T-helper 2 cell treated with Interferon-gamma antibody and Interleukin-4, amounts not matched to agents 5 μg/mL and 100 μg/mL, for 36 hours (primary cell): ENCODE data around the gene SLC6A9.

ENCODE experiments used
- DNase-seq: peaks from one replicate; pipeline ENCODE4 v3.0.0; 2021; ENCODE audit warnings: low spot score
- H3K27ac Mint-ChIP-seq: one replicate; pipeline ENCODE4 v1.8.0; 2021; ENCODE audit warnings: mild to moderate bottlenecking, mixed read lengths
- H3K27me3 Mint-ChIP-seq: one replicate; pipeline ENCODE4 v1.8.0; 2021; ENCODE audit warnings: low read depth, mixed read lengths
- H3K36me3 Mint-ChIP-seq: one replicate; pipeline ENCODE4 v1.8.0; 2021; ENCODE audit warnings: low read depth, mixed read lengths
- H3K4me1 Mint-ChIP-seq: one replicate; pipeline ENCODE4 v1.8.0; 2021; ENCODE audit warnings: low read depth, mixed read lengths
- H3K4me3 Mint-ChIP-seq: one replicate; pipeline ENCODE4 v1.8.0; 2022; ENCODE audit warnings: mild to moderate bottlenecking, moderate library complexity, mixed read lengths
- H3K9me3 Mint-ChIP-seq: one replicate; pipeline ENCODE4 v1.8.0; 2021; ENCODE audit warnings: mixed read lengths

Gene SLC6A9

DNA sequence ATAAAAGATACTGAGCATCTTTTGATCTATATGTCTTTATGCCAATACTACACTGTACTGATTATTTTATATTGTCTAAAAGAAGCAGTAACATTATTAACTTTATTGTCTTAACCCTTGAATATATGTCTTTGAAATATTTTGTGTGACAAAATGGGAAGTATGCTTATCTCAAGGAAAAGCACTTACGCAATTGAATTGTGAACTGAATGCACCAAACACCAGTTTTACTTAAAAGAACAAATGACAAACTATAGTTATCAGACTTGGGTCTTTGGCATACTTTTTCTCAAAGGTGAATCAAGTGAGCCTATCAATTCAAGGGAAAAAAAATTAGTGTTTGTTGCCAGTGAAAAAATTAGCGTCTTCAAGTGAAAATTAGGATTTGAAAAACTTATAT lies 9.2 kb upstream of the SLC6A9 start:
- Mint-ChIP-seq H3K4me3 (no peak overlapping the region), H3K27me3 (peaks cover 7% of the 10 kb centered on the region), H3K9me3 (no peaks in the 10 kb centered on the region), H3K27ac (no peak overlapping the region), H3K4me1 (peaks cover 4% of the 10 kb centered on the region), H3K36me3 (no peaks in the 10 kb centered on the region)
- no peak for DNase-seq

DNA sequence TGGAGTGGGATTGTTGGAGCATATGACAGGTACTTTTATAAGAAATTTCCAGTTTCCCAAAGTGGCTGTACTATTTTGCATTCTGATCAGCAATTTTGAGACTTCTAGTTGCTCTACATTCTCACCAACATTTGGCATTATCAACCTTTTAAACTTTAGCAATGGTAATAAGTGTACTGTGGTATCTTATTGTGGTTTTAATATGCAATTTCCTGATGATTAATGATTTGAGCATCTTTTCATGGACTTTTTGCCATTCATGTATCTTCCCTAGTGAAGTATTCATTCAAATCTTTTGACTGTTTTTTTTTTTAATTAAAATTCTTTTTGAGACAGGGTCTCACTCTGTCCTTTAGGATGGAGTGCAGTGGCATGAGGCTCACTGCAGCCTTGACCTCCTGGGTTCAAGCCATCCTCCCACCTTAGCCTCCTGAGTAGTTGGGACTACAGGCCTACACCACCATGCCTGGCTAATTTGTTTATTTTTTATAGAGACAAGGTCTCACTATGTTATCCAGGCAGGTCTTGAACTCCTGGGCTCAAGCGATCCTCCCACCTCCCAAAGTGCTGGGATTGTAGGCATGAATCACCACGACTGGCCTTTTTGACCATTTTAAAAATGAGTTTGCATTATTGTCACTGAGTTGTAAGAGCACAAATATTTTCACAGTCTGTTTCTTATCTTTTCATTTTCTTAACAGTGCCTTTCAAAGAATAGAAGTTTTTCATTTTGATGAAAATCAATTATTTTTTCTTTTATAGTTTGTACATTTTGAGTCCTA lies 7.8 kb upstream of the SLC6A9 start:
- peaks cover 7% of the 10 kb centered on the region for H3K27me3 Mint-ChIP-seq
- H3K4me1 Mint-ChIP-seq = peaks cover 4% of the 10 kb centered on the region
- no peak overlapping the region for H3K4me3 Mint-ChIP-seq
- no peak overlapping the region for H3K27ac Mint-ChIP-seq
- no peaks in the 10 kb centered on the region for H3K36me3 Mint-ChIP-seq
- no peak for DNase-seq
- no peaks in the 10 kb centered on the region for H3K9me3 Mint-ChIP-seq

DNA sequence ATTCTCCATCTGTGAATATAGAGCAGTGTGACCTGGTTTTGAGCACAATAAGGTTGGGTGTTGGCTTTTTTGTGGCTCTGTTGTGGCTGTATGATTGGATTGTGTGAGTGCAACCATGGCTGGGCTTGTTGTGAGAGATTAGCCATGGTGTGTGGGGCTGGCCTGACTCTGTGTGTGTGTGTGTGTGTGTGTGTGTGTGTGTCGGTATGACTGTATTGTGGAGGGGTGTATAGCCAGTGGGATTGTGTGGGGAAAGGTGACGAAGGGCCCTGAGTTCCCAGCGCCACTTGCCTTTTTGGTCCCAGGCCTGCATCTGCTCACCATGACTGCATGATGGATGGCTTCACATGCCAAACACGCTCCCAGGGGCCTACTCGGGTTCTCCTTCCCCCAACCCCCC lies 5.9 kb upstream of the SLC6A9 start:
- peaks cover 12% of the 10 kb centered on the region for H3K4me1 Mint-ChIP-seq
- H3K27me3 Mint-ChIP-seq = peaks cover 7% of the 10 kb centered on the region
- no peaks in the 10 kb centered on the region for H3K36me3 Mint-ChIP-seq
- no peak overlapping the region for H3K27ac Mint-ChIP-seq
- no peak for DNase-seq
- no peaks in the 10 kb centered on the region for H3K9me3 Mint-ChIP-seq
- H3K4me3 Mint-ChIP-seq = no peak overlapping the region

DNA sequence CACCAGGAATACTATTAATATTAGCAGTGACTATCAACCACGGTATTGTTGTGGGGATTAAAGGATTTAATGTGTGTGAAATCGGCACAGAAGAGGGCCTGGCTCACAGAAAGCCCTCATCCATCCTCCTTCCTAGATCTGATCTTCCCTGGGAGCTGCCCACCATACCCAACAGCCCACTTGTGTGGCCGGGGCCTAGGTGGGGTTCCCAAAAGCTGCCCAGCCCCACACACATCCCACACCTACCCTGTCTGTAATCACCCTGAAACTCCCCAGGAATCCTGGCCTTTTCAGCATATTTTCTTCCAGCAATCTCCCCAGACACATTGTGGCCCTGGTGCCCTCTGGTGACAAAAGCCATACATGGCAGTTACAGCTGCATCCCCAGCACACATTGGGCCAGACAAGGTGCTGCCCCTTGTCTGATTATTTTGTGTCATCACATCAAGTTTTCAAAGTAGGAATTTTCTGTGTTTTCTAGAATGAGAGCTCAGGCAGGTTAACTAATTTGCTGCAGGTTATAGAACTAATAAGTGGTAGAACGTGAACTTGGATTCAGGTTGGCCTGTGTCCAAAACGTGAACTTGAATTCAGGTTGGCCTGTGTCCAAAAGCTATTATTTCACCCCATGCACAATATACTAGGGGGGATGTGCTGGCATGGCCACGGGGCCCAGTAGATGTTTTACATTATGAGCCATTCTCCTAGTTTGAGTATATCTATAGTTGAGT lies 5.3 kb upstream of the SLC6A9 start:
- no peaks in the 10 kb centered on the region for H3K9me3 Mint-ChIP-seq
- no peak overlapping the region for H3K27ac Mint-ChIP-seq
- no peak overlapping the region for H3K4me3 Mint-ChIP-seq
- peaks cover 15% of the 10 kb centered on the region for H3K4me1 Mint-ChIP-seq
- H3K27me3 Mint-ChIP-seq = peaks cover 7% of the 10 kb centered on the region
- no peaks in the 10 kb centered on the region for H3K36me3 Mint-ChIP-seq
- DNase-seq = peak; percentile 54

DNA sequence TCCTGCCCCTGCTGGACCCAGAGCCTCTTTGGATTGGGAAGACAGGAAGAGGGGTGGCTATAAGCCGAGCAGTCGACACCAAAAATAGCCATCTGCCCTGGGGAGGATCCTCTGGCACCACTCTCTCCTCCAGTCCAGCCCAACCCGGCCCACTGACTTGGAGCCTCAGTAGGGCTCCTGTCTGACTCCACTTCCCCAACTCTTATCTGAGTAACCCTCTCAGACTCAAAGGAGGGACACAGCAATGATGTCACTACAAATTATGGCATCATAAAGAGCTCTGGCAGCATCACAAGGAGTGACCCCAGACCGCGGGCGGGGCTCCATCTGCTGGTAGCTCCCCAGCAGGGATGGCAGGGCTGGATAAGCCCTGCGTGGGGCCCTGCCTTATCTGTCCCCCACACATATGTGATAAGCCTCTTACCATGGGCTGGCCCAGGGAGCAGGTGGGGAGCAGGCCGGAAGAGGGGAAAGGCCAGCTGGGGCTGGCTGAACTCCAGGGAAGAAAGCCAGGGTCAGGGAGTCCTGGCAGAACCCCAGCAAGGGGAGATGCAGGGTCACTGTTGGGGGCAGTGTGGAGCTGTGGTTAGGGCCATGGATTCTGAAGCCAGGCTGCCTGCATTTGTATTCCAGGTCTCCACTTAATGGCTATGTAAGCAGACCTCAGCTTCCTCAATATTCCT lies 4.6 kb upstream of the SLC6A9 start:
- Mint-ChIP-seq H3K27me3 (peaks cover 5% of the 10 kb centered on the region), H3K4me1 (peaks cover 17% of the 10 kb centered on the region), H3K9me3 (no peaks in the 10 kb centered on the region), H3K27ac (no peak overlapping the region), H3K4me3 (no peak overlapping the region), H3K36me3 (no peaks in the 10 kb centered on the region)
- DNase-seq = no peak

DNA sequence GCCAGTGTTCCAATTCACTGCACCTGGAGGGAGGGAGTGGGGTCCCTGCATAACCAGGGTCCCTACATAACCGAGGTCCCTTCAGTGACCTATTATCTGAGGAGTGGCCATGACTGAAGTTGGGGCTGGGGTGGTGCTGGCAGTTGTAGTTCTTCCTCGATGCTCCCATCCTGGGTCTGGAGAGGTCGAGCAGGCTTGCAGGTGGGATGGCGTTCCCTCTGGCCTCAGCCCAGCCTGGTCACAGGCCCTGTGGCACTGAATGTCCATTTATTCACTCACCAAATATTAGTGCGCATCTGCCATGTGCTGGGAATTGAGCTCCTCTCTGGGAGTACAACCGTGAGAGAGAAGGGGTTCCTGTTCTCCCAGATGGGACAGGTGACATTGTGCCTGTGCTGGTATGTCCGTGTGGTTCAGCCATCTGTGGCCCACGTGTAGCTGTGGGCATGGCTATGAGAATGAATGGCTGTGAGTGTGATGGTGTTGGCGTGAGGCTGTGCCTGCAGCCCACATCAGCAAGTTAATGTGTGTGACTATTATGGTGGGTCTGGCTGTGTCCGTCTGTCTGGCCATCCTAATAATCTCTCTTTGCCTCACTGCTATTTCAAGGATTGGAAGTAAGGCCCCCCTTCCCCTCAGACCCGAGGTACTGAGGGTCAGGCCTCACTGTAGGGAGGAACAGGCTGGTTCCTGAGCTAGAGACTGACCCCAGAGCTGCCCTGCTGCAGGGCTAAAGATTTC lies 3.9 kb upstream of the SLC6A9 start:
- Mint-ChIP-seq H3K36me3 (no peaks in the 10 kb centered on the region), H3K9me3 (no peaks in the 10 kb centered on the region), H3K4me3 (no peak overlapping the region), H3K4me1 (peaks cover 17% of the 10 kb centered on the region), H3K27me3 (peaks cover 2% of the 10 kb centered on the region), H3K27ac (no peak overlapping the region)
- no peak for DNase-seq

DNA sequence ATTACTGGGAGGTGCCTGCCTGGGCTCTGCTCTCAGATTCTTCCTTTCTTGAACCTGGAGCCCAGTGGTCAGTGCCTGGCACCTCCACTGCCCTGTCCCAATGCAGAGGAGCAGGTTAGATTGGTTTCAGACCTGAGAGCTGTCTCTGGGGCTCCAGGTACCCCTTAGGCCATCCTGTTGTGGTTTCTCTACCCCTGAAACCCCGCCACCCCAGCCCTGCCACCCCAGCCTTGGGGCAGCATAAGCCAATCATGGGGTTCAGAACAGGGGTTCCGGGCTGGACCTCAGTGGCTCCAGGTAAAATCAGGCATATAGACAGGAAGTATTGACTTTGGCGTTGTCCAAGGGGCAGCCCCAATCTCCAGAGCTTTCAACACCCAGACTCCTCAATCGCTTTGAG lies 3.2 kb upstream of the SLC6A9 start:
- no peaks in the 10 kb centered on the region for H3K27me3 Mint-ChIP-seq
- peaks cover 21% of the 10 kb centered on the region for H3K4me1 Mint-ChIP-seq
- no peaks in the 10 kb centered on the region for H3K9me3 Mint-ChIP-seq
- no peak overlapping the region for H3K27ac Mint-ChIP-seq
- no peaks in the 10 kb centered on the region for H3K36me3 Mint-ChIP-seq
- no peak for DNase-seq
- H3K4me3 Mint-ChIP-seq = no peak overlapping the region

GRCh38 chr1:44033756-44034155 lies 2.5 kb upstream of the SLC6A9 start:
- no peaks in the 10 kb centered on the region for H3K27me3 Mint-ChIP-seq
- no peaks in the 10 kb centered on the region for H3K9me3 Mint-ChIP-seq
- DNase-seq = no peak
- peaks cover 27% of the 10 kb centered on the region for H3K4me1 Mint-ChIP-seq
- no peak overlapping the region for H3K4me3 Mint-ChIP-seq
- no peaks in the 10 kb centered on the region for H3K36me3 Mint-ChIP-seq
- no peak overlapping the region for H3K27ac Mint-ChIP-seq

- no peak overlapping the region for H3K27ac Mint-ChIP-seq
These were observed 1.8 kb upstream of the SLC6A9 start for GRCh38 chr1:44033041-44033575.

DNA sequence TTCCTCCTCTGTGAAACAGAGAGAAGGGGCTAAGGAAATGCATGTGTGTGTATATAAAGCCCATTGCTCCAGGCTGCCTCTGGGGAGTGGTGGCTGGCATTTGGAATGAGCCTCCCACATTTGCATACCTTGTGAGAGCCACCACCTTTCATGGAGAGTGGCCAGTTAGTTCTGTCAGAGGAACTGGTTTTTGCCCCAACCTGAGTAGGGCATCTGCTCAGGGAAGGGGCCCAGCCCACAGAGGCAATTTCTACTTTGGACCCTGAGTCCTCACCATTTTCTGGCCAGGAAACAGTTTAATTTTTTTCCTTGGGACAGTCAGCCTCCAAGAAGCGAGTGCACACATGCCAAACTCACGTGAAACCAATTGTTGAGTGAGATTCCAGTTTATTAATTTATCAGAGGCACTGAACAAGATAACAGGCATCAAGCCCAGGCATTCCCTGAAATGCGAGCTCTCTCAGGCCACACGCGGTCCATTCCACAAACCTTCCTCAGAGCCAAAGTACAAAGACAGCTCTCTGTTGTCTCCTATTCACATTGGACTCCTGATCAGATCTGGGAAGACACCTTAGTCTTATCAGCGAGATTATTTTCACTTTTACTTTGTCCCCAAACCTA lies 1.0 kb upstream of the SLC6A9 start:
- H3K27me3 Mint-ChIP-seq = no peaks in the 10 kb centered on the region
- DNase-seq = no peak
- H3K4me1 Mint-ChIP-seq = peaks cover 34% of the 10 kb centered on the region
- H3K27ac Mint-ChIP-seq = no peak overlapping the region
- no peaks in the 10 kb centered on the region for H3K9me3 Mint-ChIP-seq
- peak overlapping the region; percentile 90 for H3K4me3 Mint-ChIP-seq
- no peaks in the 10 kb centered on the region for H3K36me3 Mint-ChIP-seq

More at GRCh38 chr1:44033041-44033575, 1.8 kb upstream of the SLC6A9 start:
- H3K9me3 Mint-ChIP-seq = no peaks in the 10 kb centered on the region
- no peak for DNase-seq
- no peaks in the 10 kb centered on the region for H3K27me3 Mint-ChIP-seq
- no peaks in the 10 kb centered on the region for H3K36me3 Mint-ChIP-seq
- peaks cover 31% of the 10 kb centered on the region for H3K4me1 Mint-ChIP-seq
- H3K4me3 Mint-ChIP-seq = no peak overlapping the region

DNA sequence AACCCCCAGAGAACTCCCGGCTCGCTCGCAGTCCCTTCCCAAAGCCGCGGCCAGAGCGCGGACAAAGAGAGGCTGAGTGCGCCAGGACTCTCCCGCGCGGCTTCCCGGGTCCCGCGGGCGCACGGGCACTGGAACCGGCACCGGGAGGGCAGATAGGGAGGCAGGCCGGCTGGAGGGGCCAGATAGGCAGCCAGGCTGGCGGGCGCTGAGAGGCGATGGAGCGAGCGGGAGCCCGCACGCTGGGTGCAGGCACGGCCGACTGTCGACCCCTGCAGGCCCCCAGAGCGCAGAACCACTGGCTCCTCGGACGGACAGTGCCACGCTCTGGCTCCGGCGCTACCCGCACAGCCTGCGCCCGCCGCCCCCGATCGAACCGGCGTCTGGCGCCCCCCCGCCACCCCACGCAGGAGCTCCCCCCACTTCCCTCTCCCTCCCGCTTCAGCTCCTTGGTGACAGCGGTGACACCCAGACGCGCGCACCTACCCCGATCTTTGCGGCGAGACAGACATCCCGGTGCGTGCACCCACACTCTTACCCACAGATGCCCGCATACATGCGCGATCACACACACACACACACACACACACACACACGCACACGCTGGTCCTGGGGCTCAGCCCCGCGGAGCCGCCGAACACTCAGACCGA lies 534 bp downstream of the SLC6A9 start:
- H3K4me3 Mint-ChIP-seq = peak overlapping the region; percentile 90
- DNase-seq = peak; percentile 29
- peak overlapping the region; percentile 81 for H3K27ac Mint-ChIP-seq
- peaks cover 30% of the 10 kb centered on the region for H3K4me1 Mint-ChIP-seq
- no peaks in the 10 kb centered on the region for H3K27me3 Mint-ChIP-seq
- no peaks in the 10 kb centered on the region for H3K36me3 Mint-ChIP-seq
- H3K9me3 Mint-ChIP-seq = no peaks in the 10 kb centered on the region

- Mint-ChIP-seq H3K27ac (peak overlapping the region; percentile 96), H3K36me3 (no peaks in the 10 kb centered on the region), H3K27me3 (no peaks in the 10 kb centered on the region), H3K4me3 (peak overlapping the region; percentile 95), H3K4me1 (peaks cover 30% of the 10 kb centered on the region), H3K9me3 (no peaks in the 10 kb centered on the region)
- peak; percentile 89 for DNase-seq
These were observed 1.2 kb downstream of the SLC6A9 start for GRCh38 chr1:44029911-44030604.
